ENCODE data around the gene FBXL7. TPM values are rescaled to one million over a fixed set of nuclear protein-coding genes. Genes with fewer than 3 reads are reported as not detected.

Gene FBXL7
- polyA plus RNA-seq, 3 donors, result not detected

DNA sequence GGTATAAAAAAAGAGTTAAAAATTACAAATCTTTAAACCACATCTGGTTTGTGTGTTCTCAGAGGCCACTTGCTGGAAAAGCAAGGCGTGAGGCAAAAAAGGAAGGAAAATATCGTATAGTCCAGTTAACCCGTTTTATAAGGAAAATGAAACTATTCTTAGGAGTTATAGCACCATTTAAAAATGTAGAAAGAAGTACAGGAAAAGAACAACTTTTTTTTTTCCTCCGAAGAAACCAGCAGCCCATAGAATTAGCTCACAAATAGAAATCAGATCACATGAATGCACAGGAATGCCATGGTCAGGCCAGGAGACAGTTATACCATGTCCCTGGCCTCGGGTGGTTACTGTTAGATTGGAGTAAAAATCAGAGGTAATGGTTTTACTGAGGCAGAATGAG lies 241.6 kb downstream of the FBXL7 start:
- H3K27ac Mint-ChIP-seq, result no peak overlapping the region
- H3K4me1 ChIP-seq (ENCODE audit: control insufficient read depth in 1 of 2, insufficient read depth in 2 of 2, low read length in 2 of 2), result no peaks in the 10 kb centered on the region
- 20% methylated on average over 1 of the region's 5 CpGs for WGBS (ENCODE audit: insufficient coverage)
- peaks cover 0 to 21% (median 4%) of the 10 kb centered on the region in 7 donors for H3K9me3 Mint-ChIP-seq
- H3K27me3 ChIP-seq (ENCODE audit: control insufficient read depth in 2 of 2, insufficient read depth in 2 of 2, low read length in 2 of 2), result no peaks in the 10 kb centered on the region
- H3K27me3 Mint-ChIP-seq (ENCODE audit: low read depth in 3 of 3), result peaks cover 0 to 2% (median 0%) of the 10 kb centered on the region in 3 donors
- no peaks in the 10 kb centered on the region for H4K20me1 ChIP-seq (ENCODE audit: insufficient read depth, low read length)
- no peak overlapping the region for H3K4me2 ChIP-seq (replicated peaks; ENCODE audit: extremely low read depth, low read length, poor library complexity, severe bottlenecking)
- H3K4me3 ChIP-seq (replicated peaks in 1 of 3; ENCODE audit: low read depth in 2 of 3, low read length in 3 of 3), result no peak overlapping the region
- H3K4me1 Mint-ChIP-seq, result no peaks in the 10 kb centered on the region
- TF ChIP-seq, protein P1, sequence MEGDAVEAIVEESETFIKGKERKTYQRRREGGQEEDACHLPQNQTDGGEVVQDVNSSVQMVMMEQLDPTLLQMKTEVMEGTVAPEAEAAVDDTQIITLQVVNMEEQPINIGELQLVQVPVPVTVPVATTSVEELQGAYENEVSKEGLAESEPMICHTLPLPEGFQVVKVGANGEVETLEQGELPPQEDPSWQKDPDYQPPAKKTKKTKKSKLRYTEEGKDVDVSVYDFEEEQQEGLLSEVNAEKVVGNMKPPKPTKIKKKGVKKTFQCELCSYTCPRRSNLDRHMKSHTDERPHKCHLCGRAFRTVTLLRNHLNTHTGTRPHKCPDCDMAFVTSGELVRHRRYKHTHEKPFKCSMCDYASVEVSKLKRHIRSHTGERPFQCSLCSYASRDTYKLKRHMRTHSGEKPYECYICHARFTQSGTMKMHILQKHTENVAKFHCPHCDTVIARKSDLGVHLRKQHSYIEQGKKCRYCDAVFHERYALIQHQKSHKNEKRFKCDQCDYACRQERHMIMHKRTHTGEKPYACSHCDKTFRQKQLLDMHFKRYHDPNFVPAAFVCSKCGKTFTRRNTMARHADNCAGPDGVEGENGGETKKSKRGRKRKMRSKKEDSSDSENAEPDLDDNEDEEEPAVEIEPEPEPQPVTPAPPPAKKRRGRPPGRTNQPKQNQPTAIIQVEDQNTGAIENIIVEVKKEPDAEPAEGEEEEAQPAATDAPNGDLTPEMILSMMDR (IDR thresholded peaks at IDR 0.05), result no peak
- no peak overlapping the region for H3K9ac ChIP-seq (ENCODE audit: insufficient read depth, low read length, poor library complexity, severe bottlenecking)
- intact Hi-C loops (cut with micrococcal nuclease), result no loop called here
- H3K36me3 ChIP-seq (replicated peaks in 1 of 2; ENCODE audit: control insufficient read depth in 1 of 2, insufficient read depth in 2 of 2, low read length in 2 of 2), result no peaks in the 10 kb centered on the region
- peaks cover 16 to 40% of the 10 kb centered on the region in 2 donors for H3K9me3 ChIP-seq (replicated peaks in 1 of 2; ENCODE audit: control insufficient read depth in 1 of 2, insufficient read depth in 1 of 2, low read length in 2 of 2)
- H3K36me3 Mint-ChIP-seq, result no peaks in the 10 kb centered on the region
- H3K27ac ChIP-seq (ENCODE audit: low read depth in 1 of 2, low read length in 2 of 2), result no peak overlapping the region
- no peak for DNase-seq
- H3K79me2 ChIP-seq (ENCODE audit: insufficient read depth, low read length), result no peaks in the 10 kb centered on the region
- no peak overlapping the region for H2AFZ ChIP-seq (ENCODE audit: insufficient read depth, low read depth, low read length, poor library complexity, severe bottlenecking)
- H3K4me3 Mint-ChIP-seq, result no peak overlapping the region

DNA sequence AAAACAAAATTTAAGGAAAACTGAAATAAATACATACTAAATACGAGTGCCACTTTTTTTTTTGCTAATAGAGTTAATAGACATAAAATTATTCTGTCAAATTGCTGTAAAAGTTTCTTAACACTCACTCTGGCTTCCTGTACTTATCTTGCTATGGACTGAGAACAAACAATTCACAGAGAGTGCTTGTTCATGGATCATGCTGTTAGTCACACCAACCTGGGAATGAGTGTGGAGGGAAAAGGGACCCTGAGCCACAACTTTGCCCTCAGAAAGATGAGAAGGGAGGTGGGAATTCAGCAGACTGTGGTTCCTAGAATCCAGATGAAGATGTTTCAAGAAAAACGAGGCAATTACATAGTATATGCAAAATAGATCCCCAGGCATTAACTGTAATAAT lies 246.9 kb downstream of the FBXL7 start:
- intact Hi-C loops (cut with micrococcal nuclease), result no loop called here
- Mint-ChIP-seq H3K27me3 (ENCODE audit: low read depth in 3 of 3) (peaks cover 0 to 4% (median 0%) of the 10 kb centered on the region in 3 donors), H3K27ac (no peak overlapping the region), H3K36me3 (no peaks in the 10 kb centered on the region), H3K9me3 (peaks cover 2 to 22% (median 6%) of the 10 kb centered on the region in 7 donors), H3K4me1 (no peaks in the 10 kb centered on the region), H3K4me3 (no peak overlapping the region)
- Histone ChIP-seq H3K9ac (ENCODE audit: insufficient read depth, low read length, poor library complexity, severe bottlenecking) (no peak overlapping the region), H4K20me1 (ENCODE audit: insufficient read depth, low read length) (no peaks in the 10 kb centered on the region), H3K79me2 (ENCODE audit: insufficient read depth, low read length) (no peaks in the 10 kb centered on the region), H3K27ac (ENCODE audit: low read depth in 1 of 2, low read length in 2 of 2) (no peak overlapping the region), H2AFZ (ENCODE audit: insufficient read depth, low read depth, low read length, poor library complexity, severe bottlenecking) (no peak overlapping the region), H3K4me1 (ENCODE audit: control insufficient read depth in 1 of 2, insufficient read depth in 2 of 2, low read length in 2 of 2) (no peaks in the 10 kb centered on the region), H3K4me3 (replicated peaks in 1 of 3; ENCODE audit: low read depth in 2 of 3, low read length in 3 of 3) (no peak overlapping the region), H3K4me2 (replicated peaks; ENCODE audit: extremely low read depth, low read length, poor library complexity, severe bottlenecking) (no peak overlapping the region), H3K36me3 (replicated peaks in 1 of 2; ENCODE audit: control insufficient read depth in 1 of 2, insufficient read depth in 2 of 2, low read length in 2 of 2) (no peaks in the 10 kb centered on the region), H3K9me3 (replicated peaks in 1 of 2; ENCODE audit: control insufficient read depth in 1 of 2, insufficient read depth in 1 of 2, low read length in 2 of 2) (peaks cover 17 to 30% of the 10 kb centered on the region in 2 donors), H3K27me3 (ENCODE audit: control insufficient read depth in 2 of 2, insufficient read depth in 2 of 2, low read length in 2 of 2) (no peaks in the 10 kb centered on the region)
- no CpG with 5 or more reads among the region's 2 CpGs for WGBS (ENCODE audit: insufficient coverage)
- TF ChIP-seq, protein P1 (IDR thresholded peaks at IDR 0.05), result no peak
- DNase-seq, result no peak

Measured in CD14-positive monocyte (primary cell).